T-helper 17 cell (primary cell): ENCODE data around the gene ZNF581. TPM values are rescaled to one million over a fixed set of nuclear protein-coding genes. Genes with fewer than 3 reads are reported as not detected.
A peak's percentile ranks its signal among the peaks of the same experiment; 100 is the strongest.

Experiments
- ATAC-seq: fragments of 150-1000 bp; cut with Tn5 transposase; 2 replicates; pipeline ENCODE4 v1.10.0; 2021; ENCODE audit warnings: mild to moderate bottlenecking, moderate library complexity
- DNase-seq, 3 donors: peaks; one replicate each; pipeline versions ENCODE4 v3.0.0 to v3.0.0-alpha.2; 2020 to 2021
- H3K9me3 ChIP-seq: one replicate; pipeline ENCODE4 v1.7.0; 2013; ENCODE audit warnings: low read length, mild to moderate bottlenecking; ENCODE audit not compliant: control insufficient read depth, poor library complexity, severe bottlenecking
- H3K27ac Mint-ChIP-seq: one replicate; pipeline ENCODE4 v1.8.0; 2022; ENCODE audit warnings: mild to moderate bottlenecking, moderate library complexity, mixed read lengths
- H3K27me3 Mint-ChIP-seq: one replicate; pipeline ENCODE4 v1.8.0; 2022; ENCODE audit warnings: mixed read lengths
- H3K36me3 Mint-ChIP-seq: one replicate; pipeline ENCODE4 v1.8.0; 2022; ENCODE audit warnings: low read depth, mixed read lengths
- H3K4me1 Mint-ChIP-seq: one replicate; pipeline ENCODE4 v1.8.0; 2022; ENCODE audit warnings: mild to moderate bottlenecking, mixed read lengths
- H3K4me3 Mint-ChIP-seq: one replicate; pipeline ENCODE4 v1.8.0; 2022; ENCODE audit warnings: mild to moderate bottlenecking, moderate library complexity, mixed read lengths
- total RNA-seq, 4 donors: library from RNA in 2 of 4; stranded (reverse) in 2 of 4; gene quantifications; one replicate each; pipeline ENCODE4 v1.2.3 and lab custom pipeline; 2022 to 2026

ZNF581 gene
- total RNA-seq (10 to 100 TPM; 24.7 to 26.3 TPM), total RNA-seq (lab: John Stamatoyannopoulos, UW) (15.1 to 15.8 reads per million in 2 donors)

- peaks cover 40% of the 10 kb centered on the region for H3K4me1 Mint-ChIP-seq
- H3K36me3 Mint-ChIP-seq, result no peaks in the 10 kb centered on the region
- H3K9me3 ChIP-seq, result no peaks in the 10 kb centered on the region
- peak within 1 kb of the TSS; percentile 98 for H3K4me3 Mint-ChIP-seq
- H3K27ac Mint-ChIP-seq, result peak within 1 kb of the TSS; percentile 99
- ATAC-seq, result peak; percentile 63
- peak; percentile 65 to 70 (median 69) for DNase-seq
- no peaks in the 10 kb centered on the region for H3K27me3 Mint-ChIP-seq
Measured at GRCh38 chr19:55643003-55643886, at the start of gene ZNF581. TSS of gene ZNF581 (plus strand) at chr19:55643649. CDS start at chr19:55644572, 923 bp downstream.

- peaks cover 8% of the 10 kb centered on the region for H3K36me3 Mint-ChIP-seq
- no peaks in the 10 kb centered on the region for H3K27me3 Mint-ChIP-seq
- H3K9me3 ChIP-seq, result no peaks in the 10 kb centered on the region
- H3K4me1 Mint-ChIP-seq, result peaks cover 9% of the 10 kb centered on the region
- no peak overlapping the region for H3K27ac Mint-ChIP-seq
- ATAC-seq (no peak), DNase-seq (no peak)
- no peak overlapping the region for H3K4me3 Mint-ChIP-seq
Measured at GRCh38 chr19:55594996-55595545, 48.4 kb upstream of the ZNF581 start.

GRCh38 chr19:55596304-55596703, 47.1 kb upstream of the ZNF581 start:
- Mint-ChIP-seq H3K4me3 (no peak overlapping the region), H3K27me3 (no peaks in the 10 kb centered on the region), H3K36me3 (peaks cover 8% of the 10 kb centered on the region), H3K27ac (no peak overlapping the region), H3K4me1 (peaks cover 13% of the 10 kb centered on the region)
- ATAC-seq (no peak), DNase-seq (no peak)
- no peaks in the 10 kb centered on the region for H3K9me3 ChIP-seq

GRCh38 chr19:55597501-55597921, 45.9 kb upstream of the ZNF581 start:
- DNase-seq (no peak), ATAC-seq (no peak)
- Mint-ChIP-seq H3K27me3 (no peaks in the 10 kb centered on the region), H3K4me3 (no peak overlapping the region), H3K36me3 (peaks cover 8% of the 10 kb centered on the region), H3K27ac (no peak overlapping the region), H3K4me1 (peaks cover 17% of the 10 kb centered on the region)
- H3K9me3 ChIP-seq, result no peaks in the 10 kb centered on the region

GRCh38 chr19:55598034-55598433, 45.4 kb upstream of the ZNF581 start:
- peaks cover 17% of the 10 kb centered on the region for H3K4me1 Mint-ChIP-seq
- ATAC-seq, result no peak
- DNase-seq, result no peak
- H3K27ac Mint-ChIP-seq, result no peak overlapping the region
- H3K9me3 ChIP-seq, result no peaks in the 10 kb centered on the region
- no peak overlapping the region for H3K4me3 Mint-ChIP-seq
- H3K36me3 Mint-ChIP-seq, result peaks cover 8% of the 10 kb centered on the region
- H3K27me3 Mint-ChIP-seq, result no peaks in the 10 kb centered on the region

GRCh38 chr19:55598719-55599467, 44.6 kb upstream of the ZNF581 start:
- Mint-ChIP-seq H3K27me3 (no peaks in the 10 kb centered on the region), H3K4me1 (peaks cover 17% of the 10 kb centered on the region), H3K27ac (peak overlapping the region; percentile 95), H3K4me3 (peak overlapping the region; percentile 95), H3K36me3 (peaks cover 8% of the 10 kb centered on the region)
- no peaks in the 10 kb centered on the region for H3K9me3 ChIP-seq
- peak; percentile 76 for ATAC-seq
- DNase-seq, result peak; percentile 83 to 94 (median 90)

- H3K36me3 Mint-ChIP-seq, result peaks cover 8% of the 10 kb centered on the region
Measured at GRCh38 chr19:55599468-55599841, 44.0 kb upstream of the ZNF581 start, which contains the start of gene FIZ1. TSS of gene FIZ1 (minus strand) at chr19:55599517. CDS start at chr19:55597865, 1,652 bp downstream.

GRCh38 chr19:55599842-55600661, 43.4 kb upstream of the ZNF581 start, which contains the start of gene ZNF524:
TSS of gene ZNF524 (plus strand) at chr19:55600288. CDS start at chr19:55602113, 1,825 bp downstream.
- peak within 1 kb of the TSS; percentile 95 for H3K27ac Mint-ChIP-seq
- H3K4me3 Mint-ChIP-seq, result peak within 1 kb of the TSS; percentile 95
- H3K9me3 ChIP-seq, result no peaks in the 10 kb centered on the region
- H3K27me3 Mint-ChIP-seq, result no peaks in the 10 kb centered on the region
- peaks cover 24% of the 10 kb centered on the region for H3K4me1 Mint-ChIP-seq
- peaks cover 6% of the 10 kb centered on the region for H3K36me3 Mint-ChIP-seq
- ATAC-seq, result peak; percentile 71
- DNase-seq, result peak; percentile 71 to 83 (median 81)

More at GRCh38 chr19:55599468-55599841, 44.0 kb upstream of the ZNF581 start, which contains the start of gene FIZ1:
- H3K9me3 ChIP-seq, result no peaks in the 10 kb centered on the region
- peak; percentile 80 for ATAC-seq
- peaks cover 20% of the 10 kb centered on the region for H3K4me1 Mint-ChIP-seq
- H3K27ac Mint-ChIP-seq, result peak within 1 kb of the TSS; percentile 95
- DNase-seq, result peak; percentile 90 to 94 (median 91)
- no peaks in the 10 kb centered on the region for H3K27me3 Mint-ChIP-seq
- H3K4me3 Mint-ChIP-seq, result peak within 1 kb of the TSS; percentile 95

- H3K9me3 ChIP-seq, result no peaks in the 10 kb centered on the region
- ATAC-seq (no peak), DNase-seq (no peak)
- peak overlapping the region; percentile 95 for H3K4me3 Mint-ChIP-seq
- H3K27me3 Mint-ChIP-seq, result no peaks in the 10 kb centered on the region
- peaks cover 24% of the 10 kb centered on the region for H3K4me1 Mint-ChIP-seq
- peaks cover 5% of the 10 kb centered on the region for H3K36me3 Mint-ChIP-seq
- peak overlapping the region; percentile 77 for H3K27ac Mint-ChIP-seq
Measured at GRCh38 chr19:55600662-55601028, 42.8 kb upstream of the ZNF581 start.

GRCh38 chr19:55601084-55601483, 42.4 kb upstream of the ZNF581 start:
- DNase-seq (no peak), ATAC-seq (no peak)
- peaks cover 28% of the 10 kb centered on the region for H3K4me1 Mint-ChIP-seq
- H3K27ac Mint-ChIP-seq, result peak overlapping the region; percentile 77
- peak overlapping the region; percentile 95 for H3K4me3 Mint-ChIP-seq
- peaks cover 6% of the 10 kb centered on the region for H3K36me3 Mint-ChIP-seq
- H3K9me3 ChIP-seq, result no peaks in the 10 kb centered on the region
- no peaks in the 10 kb centered on the region for H3K27me3 Mint-ChIP-seq

- Mint-ChIP-seq H3K27ac (no peak overlapping the region), H3K4me3 (no peak overlapping the region), H3K27me3 (no peaks in the 10 kb centered on the region), H3K36me3 (peaks cover 5% of the 10 kb centered on the region), H3K4me1 (peaks cover 37% of the 10 kb centered on the region)
- ATAC-seq (no peak), DNase-seq (no peak)
- H3K9me3 ChIP-seq, result no peaks in the 10 kb centered on the region
Measured at GRCh38 chr19:55602104-55603001, 41.1 kb upstream of the ZNF581 start.
